ENCODE results near the gene ERFL.

DNA sequence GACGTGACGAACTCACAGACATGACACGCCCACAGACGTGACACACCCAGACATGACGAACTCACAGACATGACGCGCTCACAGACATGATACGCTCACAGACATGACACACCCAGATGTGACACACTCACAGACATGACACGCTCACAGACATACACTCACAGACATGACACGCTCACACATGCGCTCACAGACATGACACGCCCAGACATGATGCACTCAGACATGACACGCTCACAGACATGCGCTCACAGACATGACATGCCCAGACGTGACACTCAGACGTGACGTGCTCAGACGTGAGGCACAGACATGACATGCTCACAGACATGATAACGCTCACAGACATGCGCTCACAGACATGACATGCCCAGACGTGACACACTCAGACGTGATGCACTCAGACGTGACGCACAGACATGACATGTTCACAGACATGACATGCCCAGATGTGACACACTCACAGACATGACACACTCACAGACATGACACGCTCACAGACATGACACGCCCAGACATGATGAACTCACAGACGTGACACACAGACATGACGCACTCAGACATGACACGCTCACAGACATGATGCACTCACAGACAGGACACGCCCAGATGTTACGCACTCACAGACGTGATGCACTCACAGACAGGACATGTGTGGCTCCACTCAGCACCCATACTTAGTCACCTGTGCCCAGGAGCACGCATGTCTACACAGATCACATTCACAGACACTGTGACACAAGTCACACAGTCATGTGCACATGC is 8.1 kb downstream of the ERFL start:
- TF ChIP-seq RAD21 (IDR thresholded peaks at IDR 0.05; ENCODE audit: low read length) (no peak), POLR2A (IDR thresholded peaks at IDR 0.05; ENCODE audit: low read depth, low read length) (no peak), CTCF (conservative IDR thresholded peaks at IDR 0.05; ENCODE audit: low read depth, low read length) (no peak)

All from IMR-90 (cell line).